ENCODE results near the gene CYB561A3.
A peak's percentile ranks its signal among the peaks of the same experiment; 100 is the strongest.

The CYB561A3 gene

DNA sequence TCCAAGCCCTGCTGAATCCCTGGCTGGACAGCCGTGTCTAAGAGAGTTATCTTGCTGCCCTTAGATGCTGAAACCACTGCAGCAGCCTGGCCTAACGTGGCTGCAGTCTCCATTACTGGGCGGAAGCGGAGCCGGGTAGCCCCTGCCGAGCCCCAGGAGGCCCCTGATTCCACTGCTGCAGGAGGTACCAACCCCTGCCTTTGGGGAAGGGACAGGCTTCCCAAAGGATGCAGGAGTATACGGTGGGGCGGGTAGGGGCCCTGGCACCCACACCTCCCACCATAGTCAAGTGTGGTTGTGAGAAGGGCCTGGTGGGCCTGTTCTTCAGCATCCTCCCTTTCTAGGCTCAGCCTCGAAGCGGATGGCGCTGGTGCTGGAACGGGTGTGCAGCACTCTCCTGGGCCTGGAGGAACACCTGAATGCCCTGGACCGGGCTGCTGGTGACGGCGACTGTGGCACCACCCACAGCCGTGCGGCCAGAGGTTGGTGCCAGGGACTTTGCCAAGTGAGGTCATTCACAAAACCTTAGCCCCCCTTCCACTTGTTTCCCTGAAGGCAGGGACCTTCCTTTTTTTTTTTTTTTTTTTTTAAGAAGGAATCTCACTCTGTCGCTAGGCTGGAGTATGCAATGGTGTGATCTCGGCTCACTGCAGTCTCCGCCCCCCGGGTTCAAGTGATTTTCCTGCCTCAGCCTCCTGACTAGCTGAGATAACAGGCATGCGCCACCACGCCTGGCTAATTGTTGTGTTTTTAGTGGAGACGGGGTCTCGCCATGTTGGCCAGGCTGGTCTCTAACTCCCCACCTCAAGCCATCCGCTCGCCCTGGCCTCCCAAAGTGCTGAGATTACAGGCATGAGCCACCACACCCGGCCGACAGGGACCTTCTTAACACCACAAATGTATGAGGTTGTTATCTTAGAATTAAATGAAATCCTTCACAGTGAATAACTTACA lies 17.6 kb downstream of the CYB561A3 start:
- no peak for DNase-seq

DNA sequence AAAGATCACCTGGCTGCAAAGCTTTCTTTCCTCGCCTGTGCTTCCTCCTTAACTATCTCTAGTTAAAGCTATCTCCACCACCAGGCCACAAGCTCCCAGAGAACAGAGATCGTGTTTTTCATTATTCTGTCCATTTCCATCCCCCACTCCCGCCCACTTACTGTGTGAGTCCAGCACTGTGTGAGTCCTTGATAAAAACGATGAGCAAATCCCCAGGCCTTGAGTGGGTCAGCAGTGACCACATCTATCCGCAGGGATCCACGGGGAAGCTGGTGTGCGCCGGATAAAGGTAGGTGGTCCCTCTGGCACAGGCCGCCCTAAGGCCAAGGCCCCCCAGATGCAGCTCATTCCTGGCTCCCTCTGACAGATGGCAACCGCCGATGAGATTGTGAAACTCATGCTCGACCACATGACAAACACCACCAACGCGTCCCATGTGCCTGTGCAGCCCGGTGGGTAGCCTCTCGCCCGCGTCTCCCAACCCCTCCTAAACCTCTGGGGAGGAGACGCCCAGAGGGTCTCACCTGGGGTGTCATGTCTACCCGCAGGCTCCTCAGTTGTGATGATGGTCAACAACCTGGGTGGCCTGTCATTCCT lies 19.4 kb downstream of the CYB561A3 start:
- no peak for DNase-seq

DNA sequence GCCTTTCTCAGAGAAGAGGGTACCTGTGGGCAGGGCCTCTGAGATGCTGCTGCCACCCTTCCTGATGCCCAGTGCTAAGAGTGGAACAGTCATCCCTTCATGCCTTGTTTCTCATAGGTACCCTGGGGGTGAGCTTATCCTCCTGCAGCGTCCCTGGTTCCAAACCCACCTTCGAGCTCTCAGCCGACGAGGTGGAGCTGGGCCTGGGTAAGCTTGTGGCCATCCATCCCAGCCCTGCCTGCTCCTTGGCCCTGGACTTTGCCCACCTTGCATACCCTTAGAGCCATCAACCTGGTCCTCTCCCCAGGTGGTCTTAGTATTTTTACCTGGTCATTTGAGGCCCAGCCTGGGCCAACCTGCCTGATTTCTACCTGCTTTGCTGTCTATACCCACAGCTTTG lies 20.0 kb downstream of the CYB561A3 start:
- no peak for DNase-seq

DNA sequence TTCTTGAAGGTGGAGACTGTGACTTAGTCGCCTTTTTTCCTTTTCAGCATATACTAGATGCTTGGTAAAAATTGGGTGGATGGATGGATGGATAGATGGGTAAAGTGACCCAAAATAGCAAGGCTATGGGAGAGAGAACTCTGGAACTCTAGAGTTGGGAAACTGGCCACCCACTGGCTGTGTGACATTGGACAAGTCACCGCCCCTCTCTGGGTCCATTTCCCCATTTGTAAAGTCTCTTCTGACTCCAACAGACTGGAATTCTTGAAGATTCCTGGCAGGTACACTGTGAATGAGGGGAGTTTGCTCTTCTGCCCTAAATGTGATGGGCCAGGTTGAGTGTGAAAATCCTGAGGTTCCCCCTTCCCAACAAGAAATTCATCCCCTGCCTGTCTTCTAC lies 20.7 kb downstream of the CYB561A3 start:
- DNase-seq = no peak

DNA sequence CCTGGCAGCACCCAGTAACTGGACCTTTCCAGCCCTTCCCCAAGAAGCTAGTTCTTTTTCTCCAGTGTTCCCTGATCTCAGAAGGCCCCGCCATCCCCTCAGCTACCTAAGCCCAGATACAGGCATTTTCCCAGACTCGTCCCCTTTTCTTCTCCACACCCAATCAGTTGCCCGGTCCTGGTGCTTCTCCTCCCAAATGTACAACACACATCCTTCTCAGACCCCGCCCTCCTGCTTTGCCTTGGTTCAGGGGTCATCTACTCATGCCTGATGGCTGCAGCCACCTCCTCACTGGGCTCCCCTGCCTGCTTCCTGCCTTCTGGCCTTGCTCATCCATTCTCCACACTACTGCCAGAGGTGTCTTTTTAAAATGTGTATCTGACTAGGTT lies 22.2 kb downstream of the CYB561A3 start:
- no peak for DNase-seq

DNA sequence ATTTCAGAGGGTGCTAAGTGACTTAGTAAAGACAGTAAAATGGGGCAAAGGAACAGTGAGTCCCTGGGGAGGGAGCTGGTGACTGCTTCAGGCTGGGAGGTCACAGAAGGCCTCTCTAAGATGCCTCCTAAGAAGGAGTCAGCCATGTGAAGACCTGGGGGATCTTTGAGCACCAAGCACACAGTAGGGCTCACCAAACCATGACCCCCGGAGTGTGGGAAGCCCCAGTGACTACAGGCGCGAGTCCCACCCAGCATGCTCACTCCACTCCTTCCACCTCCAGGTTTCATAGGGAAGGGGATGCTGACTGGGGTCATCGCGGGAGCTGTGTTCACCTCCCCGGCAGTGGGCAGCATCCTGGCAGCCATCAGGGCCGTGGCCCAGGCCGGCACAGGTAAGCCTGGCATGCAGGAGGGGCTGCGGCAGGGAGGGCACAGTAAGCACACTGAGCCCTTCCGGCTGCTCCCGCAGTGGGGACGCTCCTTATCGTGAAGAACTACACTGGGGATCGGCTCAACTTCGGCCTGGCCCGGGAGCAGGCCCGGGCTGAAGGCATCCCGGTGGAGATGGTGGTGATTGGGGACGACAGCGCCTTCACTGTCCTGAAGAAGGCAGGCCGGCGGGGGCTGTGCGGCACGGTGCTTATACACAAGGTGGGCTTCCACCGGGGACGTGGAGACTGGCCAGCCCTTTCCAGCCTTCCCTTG lies 22.7 kb downstream of the CYB561A3 start:
- no peak for DNase-seq

DNA sequence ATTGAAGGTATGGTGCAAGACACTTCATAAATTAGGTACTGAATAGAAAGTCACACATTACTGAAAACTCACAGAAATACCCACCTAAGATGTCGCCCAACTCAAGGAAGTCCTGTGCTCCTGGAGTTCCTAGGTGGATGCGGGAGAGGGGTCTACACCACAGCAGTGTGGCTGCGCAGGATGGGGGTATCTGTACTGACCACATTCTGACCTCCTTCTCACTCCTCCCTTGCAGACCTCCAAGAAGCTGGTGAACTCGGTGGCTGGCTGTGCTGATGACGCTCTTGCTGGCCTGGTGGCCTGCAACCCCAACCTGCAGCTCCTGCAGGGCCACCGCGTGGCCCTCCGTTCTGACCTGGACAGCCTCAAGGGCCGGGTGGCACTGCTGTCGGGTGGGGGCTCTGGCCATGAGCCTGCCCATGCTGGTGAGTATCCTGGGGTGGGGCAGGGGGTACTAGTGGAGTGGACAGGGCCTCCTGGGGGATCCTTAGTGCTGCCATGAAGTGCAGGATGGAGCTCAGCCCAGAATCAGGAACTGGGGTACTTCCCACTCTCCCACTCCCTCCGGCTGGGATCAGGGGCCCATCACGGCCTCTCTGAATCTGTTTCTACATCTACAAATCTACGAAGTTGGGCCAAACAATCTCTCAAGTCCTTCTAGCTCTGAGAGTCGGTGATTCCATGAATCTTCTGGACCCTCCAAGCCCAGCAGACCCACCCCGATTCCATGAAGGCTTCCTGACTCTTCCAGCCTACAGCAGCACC lies 23.8 kb downstream of the CYB561A3 start:
- DNase-seq = no peak

DNA sequence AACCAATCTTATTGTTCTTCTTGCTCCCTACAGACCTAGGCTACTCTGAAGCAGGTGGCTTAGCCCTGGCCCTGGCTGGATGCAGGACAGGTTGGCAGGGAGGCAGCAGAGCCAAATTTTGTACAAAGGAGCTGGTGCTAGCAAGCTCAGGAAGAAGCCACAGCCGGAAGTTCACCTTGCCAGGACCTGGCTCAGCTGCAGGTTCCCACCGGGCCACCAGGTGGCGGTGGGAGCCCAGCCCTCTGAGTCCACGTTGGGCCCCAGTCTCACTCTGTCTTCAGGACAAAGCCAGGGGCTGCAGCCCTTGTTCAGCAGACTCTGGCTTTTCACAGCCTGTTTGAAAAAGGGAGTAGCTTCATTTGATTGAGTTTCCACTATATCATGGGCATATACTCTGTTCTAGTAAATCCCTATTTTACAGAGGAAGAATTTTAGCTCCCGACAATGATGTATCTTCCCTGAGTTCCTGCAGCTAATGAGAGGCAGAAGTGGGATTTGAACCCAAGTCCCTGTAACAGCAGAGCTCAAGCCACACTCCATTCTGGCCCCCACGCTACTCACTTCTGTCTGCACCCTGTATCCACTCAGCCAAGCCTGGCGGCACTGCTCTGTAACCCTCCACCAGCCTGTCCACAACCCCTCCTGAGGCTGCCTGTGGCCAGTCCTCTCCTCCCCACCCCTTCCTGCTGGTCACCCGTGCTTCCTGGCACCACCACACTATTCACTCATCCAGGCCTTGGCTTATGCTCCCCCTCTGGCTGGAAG lies 25.3 kb downstream of the CYB561A3 start:
- peak; percentile 71 for DNase-seq

DNA sequence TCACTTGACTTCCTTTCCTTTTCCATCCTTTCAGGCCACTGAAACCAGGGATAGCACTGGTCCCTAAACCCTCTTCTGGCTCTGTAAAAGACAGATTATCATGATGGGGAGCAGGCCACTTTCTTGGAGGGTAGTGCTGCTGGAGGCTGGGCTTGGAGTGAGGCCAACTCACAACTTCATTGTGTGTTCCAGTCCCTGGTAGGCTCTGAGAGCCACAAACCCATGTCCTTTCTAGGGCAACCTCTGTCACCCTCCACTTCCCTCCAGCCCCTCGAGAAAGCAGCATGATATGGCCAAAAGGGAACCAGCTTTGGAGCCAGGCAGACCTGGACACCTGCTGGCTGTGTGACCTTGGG lies 26.3 kb downstream of the CYB561A3 start:
- DNase-seq = no peak

DNA sequence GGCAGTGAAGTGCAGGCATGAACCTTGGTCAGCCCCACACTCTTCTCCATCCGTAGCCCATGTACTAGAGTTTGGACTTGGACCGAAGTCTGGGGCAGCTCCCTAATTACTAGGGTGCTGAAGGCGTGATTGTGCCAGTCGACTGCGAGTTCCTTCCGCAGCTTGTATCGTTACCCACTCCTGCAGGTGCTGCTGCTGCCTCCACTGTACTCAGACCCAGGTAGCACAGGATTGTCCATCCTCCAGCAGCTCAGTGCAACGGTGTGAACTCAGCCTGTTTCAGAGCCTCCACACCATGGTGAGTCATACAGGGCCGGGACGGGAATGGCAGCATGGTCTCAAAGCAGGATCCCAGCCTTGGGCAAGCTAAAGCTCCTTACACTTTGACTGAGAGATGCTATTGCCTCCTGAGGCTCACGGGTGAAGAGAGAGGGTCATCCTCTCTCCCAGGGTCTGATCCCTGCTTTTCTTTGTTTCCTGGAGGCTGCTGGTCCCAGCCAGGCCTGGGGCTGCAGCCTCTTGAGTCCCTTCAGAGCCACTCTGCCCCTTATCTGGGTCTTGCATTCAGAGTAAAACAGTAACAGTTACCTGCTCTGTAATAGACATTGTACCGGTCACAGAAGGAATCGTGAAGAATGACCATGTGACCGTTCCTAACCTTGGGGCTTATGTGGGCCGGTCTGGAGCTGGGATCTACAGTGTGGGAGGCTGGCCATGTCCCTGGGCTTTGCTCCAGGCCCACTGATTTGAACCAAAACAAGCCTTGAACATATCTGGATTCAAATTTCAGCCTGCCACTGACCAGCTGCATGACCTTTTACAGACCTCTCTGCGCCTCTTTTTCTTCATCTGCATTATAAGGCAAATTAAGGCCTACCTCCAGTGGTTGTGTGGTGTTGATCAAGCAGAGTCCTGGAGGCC lies 27.0 kb downstream of the CYB561A3 start:
- DNase-seq = peak; percentile 54

DNA sequence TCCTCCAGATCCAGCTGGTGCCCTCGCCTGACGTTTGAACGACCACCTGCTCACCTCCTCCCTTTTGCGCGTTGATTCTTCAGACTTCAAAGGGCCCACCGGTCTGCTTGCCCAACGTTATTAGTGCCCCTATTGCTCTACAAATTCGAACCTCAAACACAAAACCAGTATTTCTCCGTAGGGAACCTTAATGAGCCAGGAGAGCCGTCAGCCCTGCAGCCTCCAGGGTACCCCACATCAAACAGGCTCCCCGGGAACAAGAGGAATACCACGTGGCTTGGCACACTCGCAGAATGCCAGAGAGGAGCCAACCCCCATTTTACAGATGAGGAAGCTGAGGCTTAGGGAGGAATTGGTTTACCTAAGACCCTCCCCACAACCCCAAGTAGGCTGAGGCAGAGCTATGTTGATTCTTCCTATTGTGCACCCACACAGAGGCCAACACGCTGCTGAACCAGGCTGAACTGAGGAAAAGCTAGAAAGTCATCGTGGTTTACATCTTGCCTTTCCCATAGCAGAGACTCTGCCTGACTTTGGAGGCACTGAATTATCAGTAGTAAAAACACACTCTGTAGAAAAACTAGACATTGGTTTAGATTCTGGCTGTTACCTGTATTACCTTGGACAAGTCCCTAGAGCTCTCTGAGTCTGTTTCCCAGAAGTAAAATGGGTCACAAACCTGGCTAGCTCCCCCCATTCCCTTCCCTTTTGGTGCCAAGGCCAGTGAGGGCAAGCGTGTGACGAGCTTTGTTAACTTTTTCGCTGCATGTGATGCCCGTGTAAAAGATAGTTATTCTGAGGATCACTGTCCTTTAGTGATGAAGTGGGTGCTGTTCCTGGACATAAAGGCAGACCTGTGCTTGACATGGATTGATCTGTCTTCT lies 27.9 kb downstream of the CYB561A3 start:
- no peak for DNase-seq

DNA sequence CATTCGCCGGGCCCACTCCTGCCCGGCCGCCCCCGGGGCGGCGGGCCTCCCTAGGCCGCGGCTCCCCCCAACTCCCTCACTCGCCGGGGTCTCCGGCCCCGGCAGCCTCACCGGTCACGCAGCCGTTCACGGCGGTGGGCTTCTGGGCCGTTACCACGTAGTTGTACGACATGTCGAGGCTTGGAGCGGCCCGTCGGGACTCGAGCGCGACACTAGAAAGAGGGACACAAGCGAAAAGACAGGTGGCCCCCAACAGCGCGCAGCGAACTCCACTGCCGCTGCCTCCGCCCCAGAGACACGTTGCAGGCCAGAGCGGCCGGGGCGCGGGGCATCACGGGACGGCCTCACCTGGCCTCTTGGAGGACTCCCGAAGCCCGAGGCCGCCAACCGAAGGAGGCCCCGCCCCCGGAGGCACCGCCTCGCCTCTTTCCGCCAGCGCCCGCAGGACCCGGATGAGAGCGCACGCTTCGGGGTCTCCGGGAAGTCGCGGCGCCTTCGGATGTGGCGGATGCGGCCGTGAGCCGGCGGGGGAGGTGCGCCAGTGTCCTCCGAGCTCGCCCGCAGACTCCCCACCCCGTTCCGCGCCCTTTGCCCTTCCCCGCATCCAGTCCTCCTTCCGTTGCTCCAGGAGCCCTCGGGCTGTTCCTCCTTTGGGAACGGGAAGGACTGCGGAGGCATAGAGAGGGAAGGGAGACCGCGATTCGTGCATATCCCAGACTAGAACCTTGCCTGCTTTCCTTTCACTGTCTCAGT lies 28.7 kb downstream of the CYB561A3 start, which contains the start of the genes DDB1 and TKFC:
TSS of gene DDB1 (minus strand) at position 309 of the 753 bp plus-strand sequence. CDS start at position 172, 137 bp downstream.
TSS of gene TKFC (plus strand) at position 432 of the 753 bp plus-strand sequence. CDS start 1,501 bp downstream, outside the sequence.
- peak; percentile 93 for DNase-seq

DNA sequence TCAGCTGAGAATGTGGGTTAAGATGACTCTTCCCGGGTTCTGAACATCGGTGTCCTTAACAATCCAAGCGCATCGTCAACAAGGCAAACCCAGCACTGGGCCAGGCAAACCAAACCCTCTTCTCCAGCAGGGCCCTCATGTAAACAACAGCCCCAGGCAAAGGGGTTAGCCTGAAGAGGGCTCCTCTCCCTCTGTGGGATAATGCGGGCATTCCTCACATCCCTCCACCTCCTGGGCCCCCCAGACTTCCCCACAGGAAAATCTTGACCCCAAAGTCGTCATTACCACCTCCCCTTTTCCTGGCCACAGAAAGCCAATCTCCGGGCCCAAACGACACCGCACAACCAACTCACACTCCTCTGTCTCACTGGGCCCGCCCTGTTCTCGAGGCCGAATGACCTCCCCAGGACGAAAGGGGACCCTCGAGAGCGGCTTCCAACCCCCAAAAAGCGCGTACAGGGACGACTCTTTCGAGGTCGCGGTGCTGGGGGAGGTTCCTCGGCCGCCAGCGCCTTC lies 29.3 kb downstream of the CYB561A3 start:
- DNase-seq = peak; percentile 38

DNA sequence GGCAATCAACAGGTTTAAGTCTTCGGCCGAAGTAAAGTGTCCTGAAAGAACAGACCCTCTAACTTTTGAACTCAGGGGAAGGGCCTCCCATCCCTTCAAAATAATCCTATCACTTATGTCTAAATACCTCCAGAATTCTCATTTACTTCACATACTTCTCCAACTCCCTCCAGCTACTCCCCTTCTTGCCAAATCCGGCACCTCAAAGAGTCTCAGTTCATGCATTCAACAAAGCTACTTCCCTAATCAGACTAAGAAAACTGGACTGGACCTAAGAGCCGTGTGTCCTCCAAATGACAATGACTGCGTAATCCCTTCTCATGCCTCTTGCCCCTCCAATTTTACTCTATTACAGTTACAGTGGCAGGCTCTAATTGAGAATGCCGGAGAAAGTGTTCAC lies 30.0 kb downstream of the CYB561A3 start:
- DNase-seq = no peak

DNA sequence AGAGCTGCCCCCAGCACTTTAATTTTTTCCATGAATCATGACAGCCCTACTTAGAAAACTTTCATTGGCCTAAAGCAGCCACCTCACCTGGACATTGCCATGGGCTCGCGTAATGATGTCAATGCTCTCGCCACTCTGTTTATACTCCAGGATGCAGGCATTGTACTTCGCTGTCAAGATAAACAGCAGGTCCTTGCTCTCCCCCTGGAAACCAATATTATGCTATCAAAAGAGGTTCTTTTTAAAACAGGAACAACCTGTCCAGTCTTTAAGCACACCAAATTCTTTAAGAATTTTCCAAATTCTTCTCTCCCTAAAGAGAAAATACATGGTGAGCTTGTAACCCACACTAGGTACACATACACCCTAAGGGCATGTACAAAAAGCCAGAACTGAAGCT lies 31.8 kb downstream of the CYB561A3 start:
- DNase-seq = no peak

DNA sequence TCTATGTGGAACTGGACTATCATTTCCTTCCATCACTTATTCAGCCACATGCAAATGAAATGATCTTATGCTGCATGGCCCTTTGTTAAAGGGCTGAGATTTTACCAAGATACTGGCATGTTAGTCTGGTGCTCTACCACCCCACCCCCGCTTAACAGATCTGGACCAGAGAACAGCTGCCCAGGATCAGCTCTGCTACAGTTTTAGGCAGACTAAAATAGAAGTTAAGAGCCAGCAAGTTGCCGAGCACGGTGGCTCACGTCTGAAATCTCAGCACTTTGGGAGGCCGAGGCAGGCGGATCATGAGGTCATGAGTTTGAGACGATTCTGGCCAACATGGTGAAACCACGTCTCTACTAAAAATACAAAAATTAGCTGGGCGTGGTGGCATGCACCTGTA lies 33.3 kb downstream of the CYB561A3 start:
- no peak for DNase-seq

DNA sequence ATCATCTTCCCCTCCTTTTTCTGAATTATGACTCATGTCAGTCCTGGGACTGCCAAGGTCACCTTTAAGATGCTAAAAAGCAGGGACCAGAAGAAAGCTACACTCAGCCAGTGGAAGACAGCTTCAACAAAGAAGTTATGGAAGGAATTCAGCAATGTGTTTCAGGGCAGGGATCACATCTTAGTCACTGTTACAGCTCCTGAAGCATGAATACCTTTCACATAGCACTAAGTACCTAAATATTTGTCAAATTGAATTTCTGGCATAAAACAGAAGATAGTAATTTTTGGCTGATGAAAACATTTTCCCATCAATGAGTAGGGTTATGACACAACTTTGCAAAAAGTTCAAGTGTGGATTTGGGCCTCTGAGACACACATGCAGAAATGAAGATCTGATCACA lies 34.0 kb downstream of the CYB561A3 start:
- DNase-seq = peak; percentile 35

DNA sequence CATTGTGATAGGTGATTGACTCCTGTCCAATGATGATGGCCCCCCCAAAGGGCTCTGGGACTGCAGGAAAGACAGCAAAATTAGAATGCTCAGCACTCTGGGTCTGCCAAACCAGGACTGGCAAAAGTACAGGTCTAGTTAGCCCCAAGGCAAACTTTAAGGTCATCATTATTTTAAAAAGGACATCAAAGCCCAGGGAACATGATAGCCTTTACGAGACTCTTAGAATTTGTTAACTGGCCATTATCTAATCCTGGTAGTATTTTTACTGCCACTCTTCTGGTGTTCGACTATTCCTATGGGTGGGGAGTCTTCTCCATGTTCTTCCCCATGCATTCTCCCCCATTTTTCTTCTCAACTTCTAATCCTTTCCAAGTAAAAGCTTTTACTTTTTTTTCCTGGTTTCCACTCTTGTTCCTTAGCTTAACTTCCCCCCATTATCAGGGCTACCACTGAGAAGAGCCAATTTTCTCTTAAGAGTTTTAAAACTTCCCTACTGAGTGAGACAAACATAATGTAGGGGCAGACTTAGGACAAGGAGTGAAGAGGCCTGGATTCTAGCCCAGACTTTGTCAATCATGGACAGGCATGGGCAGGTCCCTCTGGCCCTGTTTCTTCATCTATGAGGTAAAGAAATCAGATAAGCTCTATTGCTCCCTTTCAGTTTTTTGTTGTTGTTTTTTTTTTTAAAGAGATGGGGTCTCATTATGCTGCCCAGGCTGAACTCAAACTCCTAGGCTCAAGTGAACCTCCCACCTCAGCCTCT lies 35.9 kb downstream of the CYB561A3 start:
- DNase-seq = no peak

Data from EL (cell line).